Measurements from ENCODE around the gene FCAMR.
A peak's percentile ranks its signal among the peaks of the same experiment; 100 is the strongest.
"Not testable (repeated sequence)": the region's sequence is repeated elsewhere in the genome, so short reads cannot be mapped to it uniquely, and the experiment has no call there.

Gene FCAMR

DNA sequence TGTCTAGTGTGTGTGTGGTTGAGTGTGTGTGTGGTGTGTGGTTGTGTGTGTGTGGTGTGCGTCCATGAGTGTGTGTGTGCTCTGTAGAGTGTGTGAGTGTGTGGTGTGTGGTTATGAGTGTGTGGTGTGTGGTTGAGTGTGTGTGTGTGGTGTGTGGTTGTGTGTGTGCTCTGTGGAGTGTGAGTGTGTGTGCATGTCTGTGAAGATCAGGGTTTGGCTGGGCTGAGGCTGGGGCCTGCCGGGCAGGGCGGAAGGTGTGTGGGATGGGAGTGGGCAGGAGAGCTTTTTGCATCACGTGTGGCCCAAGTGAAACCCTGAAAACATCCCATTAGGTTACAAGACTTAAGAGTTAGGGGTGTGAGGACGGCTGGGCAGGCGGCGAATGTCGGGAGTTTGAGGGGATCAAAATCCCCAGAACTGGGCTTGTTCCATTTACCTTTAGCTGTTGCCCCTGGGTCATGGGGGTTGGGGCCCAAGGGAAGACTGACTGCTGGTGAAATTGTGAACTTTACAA lies 45.6 kb downstream of the FCAMR start:
- no peak overlapping the region for H3K27ac ChIP-seq (ENCODE audit: insufficient read depth, low read length, poor library complexity, severe bottlenecking)

DNA sequence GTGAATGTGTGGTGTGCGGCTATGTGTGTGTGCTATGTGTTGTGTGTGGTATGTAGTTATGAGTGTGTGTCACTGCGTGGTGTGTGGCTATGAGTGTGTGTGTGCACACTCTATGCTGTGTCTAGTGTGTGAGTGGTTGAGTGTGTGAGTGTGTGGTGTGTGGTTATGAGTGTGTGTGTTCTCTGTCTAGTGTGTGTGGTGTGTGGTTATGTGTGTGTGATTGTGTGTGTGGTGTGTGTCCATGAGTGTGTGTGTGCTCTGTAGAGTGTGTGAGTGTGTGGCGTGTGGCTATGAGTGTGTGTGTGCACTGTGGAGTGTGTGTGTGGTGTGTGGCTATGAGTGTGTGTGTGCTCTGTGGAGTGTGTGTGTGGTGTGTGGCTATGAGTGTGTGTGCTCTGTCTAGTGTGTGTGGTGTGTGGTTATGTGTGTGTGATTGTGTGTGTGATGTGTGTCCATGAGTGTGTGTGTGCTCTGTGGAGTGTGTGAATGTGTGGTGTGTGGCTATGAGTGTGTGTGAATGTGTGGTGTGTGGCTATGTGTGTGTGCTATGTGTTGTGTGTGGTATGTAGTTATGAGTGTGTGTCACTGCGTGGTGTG lies 46.2 kb downstream of the FCAMR start:
- not testable (repeated sequence) for DNase-seq; H3K36me3 ChIP-seq (ENCODE audit: control insufficient read depth, insufficient read depth, low read length); H3K9me3 ChIP-seq (ENCODE audit: control insufficient read depth, low read length); H3K4me3 ChIP-seq (ENCODE audit: insufficient read depth, low read depth, low read length, poor library complexity, severe bottlenecking); H3K27me3 ChIP-seq (replicated peaks; ENCODE audit: control insufficient read depth, insufficient read depth, low read length, poor library complexity, severe bottlenecking)
- Histone ChIP-seq H3K4me1 (ENCODE audit: control insufficient read depth, insufficient read depth, low read length, poor library complexity, severe bottlenecking) (peaks cover 39% of the 10 kb centered on the region), H3K27ac (ENCODE audit: insufficient read depth, low read length, poor library complexity, severe bottlenecking) (peak overlapping the region; percentile 81)

More for the DNA sequence above, 45.6 kb downstream of the FCAMR start:
- H3K27me3 ChIP-seq (replicated peaks; ENCODE audit: control insufficient read depth, insufficient read depth, low read length, poor library complexity, severe bottlenecking) = no peaks in the 10 kb centered on the region
- no peaks in the 10 kb centered on the region for H3K9me3 ChIP-seq (ENCODE audit: control insufficient read depth, low read length)
- no peaks in the 10 kb centered on the region for H3K36me3 ChIP-seq (ENCODE audit: control insufficient read depth, insufficient read depth, low read length)
- peaks cover 38% of the 10 kb centered on the region for H3K4me1 ChIP-seq (ENCODE audit: control insufficient read depth, insufficient read depth, low read length, poor library complexity, severe bottlenecking)
- DNase-seq = no peak
- H3K4me3 ChIP-seq (ENCODE audit: insufficient read depth, low read depth, low read length, poor library complexity, severe bottlenecking) = no peak overlapping the region

DNA sequence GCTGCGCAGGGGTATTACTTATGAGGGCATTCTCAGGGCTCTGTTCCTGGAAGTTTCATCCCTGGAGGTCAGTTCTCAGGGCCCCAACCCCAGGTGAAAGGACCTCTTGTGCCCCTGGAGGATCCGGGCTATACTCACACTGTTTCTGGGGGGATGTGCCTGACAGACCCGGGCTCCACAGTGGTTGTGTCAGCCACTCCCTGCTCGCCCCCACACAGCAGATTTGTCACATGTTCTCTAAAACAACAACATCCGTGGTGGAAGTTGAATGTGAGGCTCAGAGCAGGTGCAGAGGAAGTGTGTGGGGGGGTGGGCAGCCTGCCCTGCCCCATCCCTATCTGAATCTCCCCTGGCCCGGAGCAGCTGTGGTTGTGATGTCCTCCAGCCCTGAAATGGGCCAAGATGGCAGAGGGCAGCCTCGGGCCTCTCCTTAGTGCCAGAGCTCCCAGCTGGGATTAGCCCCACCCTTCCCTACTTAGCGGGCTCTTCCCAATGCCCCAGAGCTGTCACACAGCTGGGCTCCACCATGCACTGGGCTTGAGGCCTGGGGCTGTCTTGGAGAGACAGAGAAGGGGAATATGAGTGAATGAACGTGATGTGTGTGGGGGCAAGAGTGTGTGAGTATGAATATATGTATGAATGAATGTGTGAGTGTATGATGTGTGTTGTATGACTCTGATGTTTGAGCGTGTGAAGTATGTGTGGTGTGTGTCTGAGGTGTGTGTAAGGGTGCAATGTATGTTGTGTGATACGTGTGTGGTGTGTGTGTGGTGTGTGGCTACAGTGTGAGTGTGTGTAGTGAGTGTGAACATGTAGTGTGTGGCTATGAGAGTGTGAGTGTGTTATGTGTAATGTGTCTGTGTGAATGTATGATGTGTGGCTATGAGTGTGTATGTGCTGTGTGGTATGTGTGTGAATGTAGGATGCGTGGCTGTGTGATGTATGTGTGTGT lies 47.0 kb downstream of the FCAMR start:
- peak overlapping the region; percentile 64 for H3K4me3 ChIP-seq (ENCODE audit: insufficient read depth, low read depth, low read length, poor library complexity, severe bottlenecking)
- H3K36me3 ChIP-seq (ENCODE audit: control insufficient read depth, insufficient read depth, low read length) = no peaks in the 10 kb centered on the region
- peak; percentile 29 to 55 (median 33) for DNase-seq
- H3K27ac ChIP-seq (ENCODE audit: insufficient read depth, low read length, poor library complexity, severe bottlenecking) = peak overlapping the region; percentile 81
- H3K9me3 ChIP-seq (ENCODE audit: control insufficient read depth, low read length) = no peaks in the 10 kb centered on the region
- H3K27me3 ChIP-seq (replicated peaks; ENCODE audit: control insufficient read depth, insufficient read depth, low read length, poor library complexity, severe bottlenecking) = no peaks in the 10 kb centered on the region
- H3K4me1 ChIP-seq (ENCODE audit: control insufficient read depth, insufficient read depth, low read length, poor library complexity, severe bottlenecking) = peaks cover 44% of the 10 kb centered on the region

DNA sequence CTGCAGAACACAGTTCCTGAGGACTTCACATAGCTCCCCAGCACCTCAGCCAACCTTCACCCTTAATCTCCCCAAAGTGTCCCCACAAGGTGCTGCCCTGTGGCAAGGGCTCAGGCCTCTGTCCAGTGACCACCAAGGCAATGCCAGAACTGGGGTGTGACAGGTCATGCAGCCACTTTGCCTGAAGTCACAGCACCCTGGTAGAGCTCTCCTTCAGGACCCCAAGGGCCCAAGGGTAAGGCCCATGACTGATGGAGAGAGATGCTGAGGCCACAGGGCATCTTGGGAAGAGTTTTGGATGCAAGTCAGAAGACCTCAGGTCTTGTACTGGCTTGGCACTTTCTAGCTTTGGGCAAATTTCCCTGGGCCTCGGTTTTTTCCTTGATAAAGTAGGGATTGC lies 47.7 kb downstream of the FCAMR start:
- H3K4me3 ChIP-seq (ENCODE audit: insufficient read depth, low read depth, low read length, poor library complexity, severe bottlenecking) = peak overlapping the region; percentile 64

GRCh38 chr1:206921772-206922265 lies 48.4 kb downstream of the FCAMR start, which contains the start of gene FCMR:
FCMR (minus strand) TSS chr1:206921941; CDS start chr1:206921854, 87 bp downstream.
- Histone ChIP-seq H3K36me3 (ENCODE audit: control insufficient read depth, insufficient read depth, low read length) (peaks cover 4% of the 10 kb centered on the region), H3K9me3 (ENCODE audit: control insufficient read depth, low read length) (no peaks in the 10 kb centered on the region), H3K4me1 (ENCODE audit: control insufficient read depth, insufficient read depth, low read length, poor library complexity, severe bottlenecking) (peaks cover 58% of the 10 kb centered on the region), H3K4me3 (ENCODE audit: insufficient read depth, low read depth, low read length, poor library complexity, severe bottlenecking) (peak within 1 kb of the TSS; percentile 64), H3K27me3 (replicated peaks; ENCODE audit: control insufficient read depth, insufficient read depth, low read length, poor library complexity, severe bottlenecking) (no peaks in the 10 kb centered on the region), H3K27ac (ENCODE audit: insufficient read depth, low read length, poor library complexity, severe bottlenecking) (peak within 1 kb of the TSS; percentile 81)
- peak in 2 of 3 donors; percentile 25 to 43 for DNase-seq

More for the DNA sequence above, 47.7 kb downstream of the FCAMR start:
- H3K27ac ChIP-seq (ENCODE audit: insufficient read depth, low read length, poor library complexity, severe bottlenecking) = peak overlapping the region; percentile 81
- no peaks in the 10 kb centered on the region for H3K27me3 ChIP-seq (replicated peaks; ENCODE audit: control insufficient read depth, insufficient read depth, low read length, poor library complexity, severe bottlenecking)
- H3K4me1 ChIP-seq (ENCODE audit: control insufficient read depth, insufficient read depth, low read length, poor library complexity, severe bottlenecking) = peaks cover 52% of the 10 kb centered on the region
- no peaks in the 10 kb centered on the region for H3K36me3 ChIP-seq (ENCODE audit: control insufficient read depth, insufficient read depth, low read length)
- no peak for DNase-seq
- no peaks in the 10 kb centered on the region for H3K9me3 ChIP-seq (ENCODE audit: control insufficient read depth, low read length)

DNA sequence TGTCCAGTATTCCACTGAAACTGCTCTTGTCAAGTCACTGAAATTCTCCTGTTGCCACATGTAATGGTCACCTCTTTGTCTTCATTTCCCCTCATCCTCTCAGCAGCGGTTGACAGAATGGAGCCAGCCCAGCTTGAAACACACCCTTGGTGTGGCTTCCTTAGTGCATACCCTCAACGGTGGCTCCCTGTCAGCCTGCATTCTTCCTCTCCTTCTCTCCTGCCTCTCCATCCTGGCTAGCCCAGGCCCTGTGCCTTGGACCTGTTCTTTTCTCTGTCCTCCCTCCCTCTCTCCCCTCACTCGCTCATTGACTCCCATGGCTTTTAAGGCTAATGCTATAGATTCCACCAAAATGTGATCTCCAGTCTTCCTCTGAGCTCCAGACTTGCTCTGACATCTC lies 52.2 kb downstream of the FCAMR start:
- Histone ChIP-seq H3K4me1 (ENCODE audit: control insufficient read depth, insufficient read depth, low read length, poor library complexity, severe bottlenecking) (peaks cover 59% of the 10 kb centered on the region), H3K27ac (ENCODE audit: insufficient read depth, low read length, poor library complexity, severe bottlenecking) (peak overlapping the region; percentile 46), H3K9me3 (ENCODE audit: control insufficient read depth, low read length) (no peaks in the 10 kb centered on the region), H3K4me3 (ENCODE audit: insufficient read depth, low read depth, low read length, poor library complexity, severe bottlenecking) (peak overlapping the region; percentile 64), H3K36me3 (ENCODE audit: control insufficient read depth, insufficient read depth, low read length) (peaks cover 33% of the 10 kb centered on the region), H3K27me3 (replicated peaks; ENCODE audit: control insufficient read depth, insufficient read depth, low read length, poor library complexity, severe bottlenecking) (no peaks in the 10 kb centered on the region)
- no peak for DNase-seq

GRCh38 chr1:206916000-206916709 lies 54.1 kb downstream of the FCAMR start:
- peak overlapping the region; percentile 43 for H3K27ac ChIP-seq (ENCODE audit: insufficient read depth, low read length, poor library complexity, severe bottlenecking)
- peaks cover 58% of the 10 kb centered on the region for H3K4me1 ChIP-seq (ENCODE audit: control insufficient read depth, insufficient read depth, low read length, poor library complexity, severe bottlenecking)
- H3K36me3 ChIP-seq (ENCODE audit: control insufficient read depth, insufficient read depth, low read length) = peaks cover 51% of the 10 kb centered on the region
- no peaks in the 10 kb centered on the region for H3K9me3 ChIP-seq (ENCODE audit: control insufficient read depth, low read length)
- no peak for DNase-seq
- H3K4me3 ChIP-seq (ENCODE audit: insufficient read depth, low read depth, low read length, poor library complexity, severe bottlenecking) = peak overlapping the region; percentile 64
- no peaks in the 10 kb centered on the region for H3K27me3 ChIP-seq (replicated peaks; ENCODE audit: control insufficient read depth, insufficient read depth, low read length, poor library complexity, severe bottlenecking)

DNA sequence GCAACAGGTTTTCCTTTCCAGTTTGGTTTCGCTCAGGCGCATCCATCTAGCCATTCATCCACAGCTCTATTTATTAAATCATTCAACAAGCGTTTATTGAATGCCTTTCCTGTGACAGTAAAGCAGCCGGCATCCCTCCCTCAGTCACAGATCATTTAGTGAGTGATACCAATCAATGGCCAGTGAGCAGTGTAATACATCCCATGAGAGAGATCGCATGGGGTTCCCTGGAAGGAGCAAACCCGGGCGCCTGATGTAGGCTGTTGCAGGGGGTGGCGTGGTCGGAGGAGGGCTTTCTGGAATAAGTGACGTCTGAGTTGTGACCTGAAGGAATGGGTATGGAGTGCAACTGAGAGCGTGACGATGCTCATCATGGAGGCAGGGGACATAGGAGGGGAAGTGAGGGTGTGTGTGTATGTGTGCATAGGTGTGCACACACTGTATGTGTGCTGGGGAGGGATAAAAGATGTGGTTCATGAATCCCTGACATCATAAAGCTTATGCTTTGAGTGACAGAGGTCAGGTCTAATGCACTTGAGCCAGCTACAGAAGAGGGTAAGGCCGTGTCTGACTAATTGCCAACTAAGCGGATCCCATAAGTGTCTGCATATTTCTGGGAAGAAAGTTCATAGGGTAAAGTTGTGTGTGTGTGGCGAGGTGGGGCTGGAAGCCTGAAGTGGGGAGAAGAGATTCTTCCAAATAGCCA lies 55.1 kb downstream of the FCAMR start:
- H3K4me1 ChIP-seq (ENCODE audit: control insufficient read depth, insufficient read depth, low read length, poor library complexity, severe bottlenecking) = peaks cover 65% of the 10 kb centered on the region
- no peaks in the 10 kb centered on the region for H3K9me3 ChIP-seq (ENCODE audit: control insufficient read depth, low read length)
- H3K4me3 ChIP-seq (ENCODE audit: insufficient read depth, low read depth, low read length, poor library complexity, severe bottlenecking) = no peak overlapping the region
- H3K36me3 ChIP-seq (ENCODE audit: control insufficient read depth, insufficient read depth, low read length) = peaks cover 52% of the 10 kb centered on the region
- H3K27me3 ChIP-seq (replicated peaks; ENCODE audit: control insufficient read depth, insufficient read depth, low read length, poor library complexity, severe bottlenecking) = no peaks in the 10 kb centered on the region
- peak overlapping the region; percentile 15 for H3K27ac ChIP-seq (ENCODE audit: insufficient read depth, low read length, poor library complexity, severe bottlenecking)
- no peak for DNase-seq

Measured in effector memory CD4-positive, alpha-beta T cell (primary cell).